WTC11 (cell line): Measurements from ENCODE around the gene STARD10. TPM values are rescaled to one million over a fixed set of nuclear protein-coding genes. Genes with fewer than 3 reads are reported as not detected.

Source experiments
- ATAC-seq: fragments of 200-7000 bp; cut with Tn5 transposase; 2 replicates; pipeline ENCODE4 v1.10.0; 2021; ENCODE audit warnings: mild to moderate bottlenecking, moderate library complexity
- CTCF ChIA-PET: fragments of 300-600 bp; sonication (Branson Sonifier 250); formaldehyde crosslinking; loops from one replicate; lab custom pipeline; 2021; ENCODE audit warnings: antibody characterized with exemption; lab: Charles Lee
- POLR2A ChIA-PET: fragments of 350-600 bp; sonication (Branson Sonifier 250); formaldehyde crosslinking; loops from one replicate; lab custom pipeline; 2021; ENCODE audit warnings: antibody characterized with exemption; lab: Charles Lee
- DNase-seq: peaks from one replicate; pipeline ENCODE4 v3.0.0; 2021; ENCODE audit warnings: low spot score
- H3K27ac Mint-ChIP-seq: 2 replicates; pipeline ENCODE4 v1.8.0; 2021; ENCODE audit warnings: mixed read lengths
- H3K27me3 Mint-ChIP-seq: 2 replicates; pipeline ENCODE4 v1.8.0; 2021; ENCODE audit warnings: low read depth, mild to moderate bottlenecking, moderate library complexity, mixed read lengths
- H3K36me3 Mint-ChIP-seq: 2 replicates; pipeline ENCODE4 v1.8.0; 2021; ENCODE audit warnings: mixed read lengths
- H3K4me1 Mint-ChIP-seq: 2 replicates; pipeline ENCODE4 v1.8.0; 2022; ENCODE audit warnings: mixed read lengths
- H3K4me3 Mint-ChIP-seq: 2 replicates; pipeline ENCODE4 v1.8.0; 2021; ENCODE audit warnings: mild to moderate bottlenecking, moderate library complexity, mixed read lengths
- H3K9me3 Mint-ChIP-seq: 2 replicates; pipeline ENCODE4 v1.8.0; 2021; ENCODE audit warnings: mixed read lengths
- CREB1 ChIP-seq: sonication (generic); formaldehyde crosslinking; IDR thresholded peaks from 2 replicates; pipeline ENCODE4 v1.8.0; 2023; ENCODE audit warnings: mild to moderate bottlenecking, missing genetic modification reagents
- ELF4 ChIP-seq: sonication (generic); formaldehyde crosslinking; IDR thresholded peaks from 2 replicates; pipeline ENCODE4 v1.8.1; 2022; ENCODE audit warnings: low read depth, mild to moderate bottlenecking, moderate library complexity, missing genetic modification reagents
- ESRRA ChIP-seq: sonication (generic); formaldehyde crosslinking; IDR thresholded peaks from 2 replicates; pipeline ENCODE4 v1.8.1; 2022; ENCODE audit warnings: mild to moderate bottlenecking, missing genetic modification reagents, borderline replicate concordance
- HMGA2 ChIP-seq: fragments of 250-450 bp; sonication (Bioruptor Pico); IDR thresholded peaks from 2 replicates; pipeline ENCODE4 v1.4.0; 2021; ENCODE audit warnings: mild to moderate bottlenecking, moderate library complexity
- NFE2L1 ChIP-seq: sonication (generic); formaldehyde crosslinking; IDR thresholded peaks from 2 replicates; pipeline ENCODE4 v1.8.1; 2023; ENCODE audit warnings: missing genetic modification reagents
- NR1H2 ChIP-seq: sonication (generic); formaldehyde crosslinking; IDR thresholded peaks from 2 replicates; pipeline ENCODE4 v1.9.0; 2021; ENCODE audit warnings: mild to moderate bottlenecking, moderate library complexity, missing genetic modification reagents
- NR2C2 ChIP-seq: sonication (generic); formaldehyde crosslinking; IDR thresholded peaks from 2 replicates; pipeline ENCODE4 v1.8.0; 2022; ENCODE audit warnings: mild to moderate bottlenecking, missing genetic modification reagents
- SOX15 ChIP-seq: fragments of 250-450 bp; sonication (Bioruptor Pico); IDR thresholded peaks from 2 replicates; pipeline ENCODE4 v1.9.0; 2021; ENCODE audit warnings: mild to moderate bottlenecking
- TEAD1 ChIP-seq: sonication (generic); formaldehyde crosslinking; IDR thresholded peaks from 2 replicates; pipeline ENCODE4 v1.8.0; 2022; ENCODE audit warnings: mild to moderate bottlenecking, missing genetic modification reagents
- ZNF232 ChIP-seq: sonication (generic); formaldehyde crosslinking; IDR thresholded peaks from 2 replicates; pipeline ENCODE4 v1.8.0; 2022; ENCODE audit warnings: mild to moderate bottlenecking, missing genetic modification reagents
- ZNF263 ChIP-seq: sonication (generic); formaldehyde crosslinking; IDR thresholded peaks from 2 replicates; pipeline ENCODE4 v1.8.1; 2022; ENCODE audit warnings: low read depth, mild to moderate bottlenecking, moderate library complexity, missing genetic modification reagents
- ZNF416 ChIP-seq: fragments of 250-450 bp; sonication (Bioruptor Pico); IDR thresholded peaks from 2 replicates; pipeline ENCODE4 v1.9.0; 2021; ENCODE audit warnings: mild to moderate bottlenecking, inconsistent platforms
- ZNF423 ChIP-seq: fragments of 250-450 bp; sonication (Bioruptor Pico); IDR thresholded peaks from 2 replicates; pipeline ENCODE4 v2.1.2; 2022; ENCODE audit warnings: mild to moderate bottlenecking, moderate library complexity
- ZNF671 ChIP-seq: fragments of 250-450 bp; sonication (Bioruptor Pico); IDR thresholded peaks from 2 replicates; pipeline ENCODE4 v1.8.0; 2021; ENCODE audit warnings: mild to moderate bottlenecking
- total RNA-seq: library from RNA; stranded (reverse); gene quantifications from 3 replicates; pipeline ENCODE4 v1.2.3, GENCODE V29; 2021
- TF ChIP-seq, protein P1 (sequence below): fragments of 200-600 bp; IDR thresholded peaks from 2 replicates; pipeline ENCODE4 v1.8.0; 2022; ENCODE audit warnings: antibody characterized with exemption
- TF ChIP-seq, protein P2 (sequence below): sonication (generic); formaldehyde crosslinking; IDR thresholded peaks from 2 replicates; pipeline ENCODE4 v1.8.1; 2022; ENCODE audit warnings: low read depth, missing genetic modification reagents, borderline replicate concordance
- TF ChIP-seq, protein P3 (sequence below): sonication (generic); formaldehyde crosslinking; IDR thresholded peaks from 2 replicates; pipeline ENCODE4 v1.8.0; 2022; ENCODE audit warnings: mild to moderate bottlenecking, missing genetic modification reagents
- TF ChIP-seq, protein P4 (sequence below): fragments of 250-450 bp; sonication (Bioruptor Pico); IDR thresholded peaks from 2 replicates; pipeline ENCODE4 v1.9.0; 2021; ENCODE audit warnings: mild to moderate bottlenecking
- TF ChIP-seq, protein P5 (sequence below): sonication (generic); formaldehyde crosslinking; IDR thresholded peaks from 2 replicates; pipeline ENCODE4 v1.8.1; 2023; ENCODE audit warnings: mild to moderate bottlenecking, moderate library complexity, missing genetic modification reagents
- TF ChIP-seq, protein P6 (sequence below): fragments of 250-450 bp; sonication (Bioruptor Pico); IDR thresholded peaks from 2 replicates; pipeline ENCODE4 v1.9.0; 2021; ENCODE audit warnings: mild to moderate bottlenecking, borderline replicate concordance
- TF ChIP-seq, protein P7 (sequence below): sonication (generic); formaldehyde crosslinking; IDR thresholded peaks from 2 replicates; pipeline ENCODE4 v1.8.1; 2022; ENCODE audit warnings: low read depth, mild to moderate bottlenecking, moderate library complexity, missing genetic modification reagents, borderline replicate concordance

Gene STARD10
- total RNA-seq, 1 experiment from 2014 or later: 32.0 TPM

DNA sequence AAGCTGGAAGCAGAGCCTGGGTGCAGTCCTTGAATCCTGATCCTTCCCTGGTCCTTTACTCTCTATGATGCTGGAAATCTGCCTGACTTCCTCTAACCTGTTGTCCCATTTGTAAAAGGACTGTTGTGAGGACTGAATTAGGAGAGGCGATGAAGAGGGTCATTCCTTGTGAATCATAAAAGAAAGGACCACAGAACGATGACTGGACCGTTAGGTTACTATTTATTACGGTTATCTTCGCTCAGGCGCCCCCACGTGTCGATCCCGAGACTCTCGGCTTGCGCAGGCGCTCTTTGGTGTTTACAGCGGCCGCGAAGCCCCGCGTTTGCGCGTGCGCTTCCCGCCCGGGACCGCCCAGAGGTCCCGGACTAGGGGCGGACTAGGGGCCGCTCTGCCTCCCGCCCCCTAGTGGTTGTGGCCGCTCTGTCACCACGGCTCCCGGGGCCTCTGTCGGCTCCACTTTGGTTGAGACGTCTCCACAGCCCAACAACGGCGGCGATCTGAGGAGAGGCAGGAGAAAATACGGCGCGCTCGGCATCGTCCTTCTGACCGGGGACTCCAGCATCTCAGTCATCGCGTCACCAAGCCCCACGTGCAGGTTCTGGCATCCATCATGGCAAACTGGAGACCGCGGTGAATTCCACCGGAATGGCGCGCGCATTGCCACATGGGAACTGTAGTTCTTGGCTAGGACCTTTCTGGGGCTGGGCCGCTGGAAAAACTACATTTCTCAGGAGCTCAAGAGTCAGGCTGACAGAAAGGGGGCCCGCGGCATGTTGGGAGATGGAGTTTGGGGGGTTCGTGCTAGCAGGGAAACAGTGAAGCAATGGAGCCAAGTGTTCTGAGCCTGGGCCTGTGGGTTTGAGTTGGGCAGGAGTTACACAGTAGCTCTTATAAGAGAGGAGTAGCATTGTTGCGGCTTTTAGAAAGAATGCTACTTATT lies at the start of gene STARD10 (continued):
- TF ChIP-seq, protein P1, sequence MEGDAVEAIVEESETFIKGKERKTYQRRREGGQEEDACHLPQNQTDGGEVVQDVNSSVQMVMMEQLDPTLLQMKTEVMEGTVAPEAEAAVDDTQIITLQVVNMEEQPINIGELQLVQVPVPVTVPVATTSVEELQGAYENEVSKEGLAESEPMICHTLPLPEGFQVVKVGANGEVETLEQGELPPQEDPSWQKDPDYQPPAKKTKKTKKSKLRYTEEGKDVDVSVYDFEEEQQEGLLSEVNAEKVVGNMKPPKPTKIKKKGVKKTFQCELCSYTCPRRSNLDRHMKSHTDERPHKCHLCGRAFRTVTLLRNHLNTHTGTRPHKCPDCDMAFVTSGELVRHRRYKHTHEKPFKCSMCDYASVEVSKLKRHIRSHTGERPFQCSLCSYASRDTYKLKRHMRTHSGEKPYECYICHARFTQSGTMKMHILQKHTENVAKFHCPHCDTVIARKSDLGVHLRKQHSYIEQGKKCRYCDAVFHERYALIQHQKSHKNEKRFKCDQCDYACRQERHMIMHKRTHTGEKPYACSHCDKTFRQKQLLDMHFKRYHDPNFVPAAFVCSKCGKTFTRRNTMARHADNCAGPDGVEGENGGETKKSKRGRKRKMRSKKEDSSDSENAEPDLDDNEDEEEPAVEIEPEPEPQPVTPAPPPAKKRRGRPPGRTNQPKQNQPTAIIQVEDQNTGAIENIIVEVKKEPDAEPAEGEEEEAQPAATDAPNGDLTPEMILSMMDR: peak; percentile 92

DNA sequence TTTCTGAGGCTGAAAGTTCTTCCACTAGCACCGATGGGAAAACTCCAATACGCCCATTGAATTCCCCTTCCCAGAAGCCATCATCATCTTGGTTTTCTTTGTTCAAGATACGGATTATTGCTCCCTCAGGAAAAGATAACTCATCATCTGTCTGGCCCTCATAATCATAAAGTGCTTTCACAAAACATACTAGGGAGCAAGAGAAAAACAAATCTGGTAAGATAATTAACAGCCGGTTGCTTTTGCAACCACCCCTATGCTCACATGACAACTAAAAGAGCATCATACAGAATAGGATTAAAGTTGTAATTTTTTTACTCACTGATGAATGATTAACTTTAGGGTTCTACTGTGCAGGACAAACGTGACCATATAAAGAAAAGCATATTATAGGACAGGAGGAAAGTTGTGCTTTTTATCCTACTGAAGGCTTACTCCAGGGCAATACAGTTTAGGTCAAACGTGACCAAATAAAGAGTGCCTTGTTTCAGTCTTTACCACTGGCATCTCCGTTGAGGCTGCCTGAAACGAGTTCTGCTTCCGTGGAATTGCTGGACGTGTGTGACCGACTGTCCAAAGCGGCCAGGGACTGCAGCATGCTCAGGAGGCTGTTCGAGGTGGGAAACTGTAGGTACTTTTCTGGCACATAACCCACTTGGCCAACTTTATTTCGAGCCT lies 48.9 kb upstream of the STARD10 start:
- H3K36me3 Mint-ChIP-seq: no peaks in the 10 kb centered on the region
- H3K4me1 Mint-ChIP-seq: no peaks in the 10 kb centered on the region
- no peak overlapping the region for H3K4me3 Mint-ChIP-seq
- ATAC-seq (no peak), DNase-seq (no peak)
- H3K9me3 Mint-ChIP-seq: no peaks in the 10 kb centered on the region
- CTCF ChIA-PET: no interaction called here
- no peaks in the 10 kb centered on the region for H3K27me3 Mint-ChIP-seq
- TF ChIP-seq, protein P2, sequence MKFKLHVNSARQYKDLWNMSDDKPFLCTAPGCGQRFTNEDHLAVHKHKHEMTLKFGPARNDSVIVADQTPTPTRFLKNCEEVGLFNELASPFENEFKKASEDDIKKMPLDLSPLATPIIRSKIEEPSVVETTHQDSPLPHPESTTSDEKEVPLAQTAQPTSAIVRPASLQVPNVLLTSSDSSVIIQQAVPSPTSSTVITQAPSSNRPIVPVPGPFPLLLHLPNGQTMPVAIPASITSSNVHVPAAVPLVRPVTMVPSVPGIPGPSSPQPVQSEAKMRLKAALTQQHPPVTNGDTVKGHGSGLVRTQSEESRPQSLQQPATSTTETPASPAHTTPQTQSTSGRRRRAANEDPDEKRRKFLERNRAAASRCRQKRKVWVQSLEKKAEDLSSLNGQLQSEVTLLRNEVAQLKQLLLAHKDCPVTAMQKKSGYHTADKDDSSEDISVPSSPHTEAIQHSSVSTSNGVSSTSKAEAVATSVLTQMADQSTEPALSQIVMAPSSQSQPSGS (CRISPR knock-in tag): no peak
- TF ChIP-seq HMGA2 (CRISPR knock-in tag): no peak
- no peak for TF ChIP-seq NR1H2 (CRISPR knock-in tag)
- TF ChIP-seq SOX15: no peak
- TF ChIP-seq, protein P3, sequence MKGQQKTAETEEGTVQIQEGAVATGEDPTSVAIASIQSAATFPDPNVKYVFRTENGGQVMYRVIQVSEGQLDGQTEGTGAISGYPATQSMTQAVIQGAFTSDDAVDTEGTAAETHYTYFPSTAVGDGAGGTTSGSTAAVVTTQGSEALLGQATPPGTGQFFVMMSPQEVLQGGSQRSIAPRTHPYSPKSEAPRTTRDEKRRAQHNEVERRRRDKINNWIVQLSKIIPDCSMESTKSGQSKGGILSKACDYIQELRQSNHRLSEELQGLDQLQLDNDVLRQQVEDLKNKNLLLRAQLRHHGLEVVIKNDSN (CRISPR knock-in tag): no peak
- no peak for TF ChIP-seq ZNF232
- TF ChIP-seq NR2C2 (CRISPR knock-in tag): no peak
- no peak for TF ChIP-seq ESRRA (CRISPR knock-in tag)
- TF ChIP-seq ELF4 (CRISPR knock-in tag): no peak
- TF ChIP-seq, protein P4, sequence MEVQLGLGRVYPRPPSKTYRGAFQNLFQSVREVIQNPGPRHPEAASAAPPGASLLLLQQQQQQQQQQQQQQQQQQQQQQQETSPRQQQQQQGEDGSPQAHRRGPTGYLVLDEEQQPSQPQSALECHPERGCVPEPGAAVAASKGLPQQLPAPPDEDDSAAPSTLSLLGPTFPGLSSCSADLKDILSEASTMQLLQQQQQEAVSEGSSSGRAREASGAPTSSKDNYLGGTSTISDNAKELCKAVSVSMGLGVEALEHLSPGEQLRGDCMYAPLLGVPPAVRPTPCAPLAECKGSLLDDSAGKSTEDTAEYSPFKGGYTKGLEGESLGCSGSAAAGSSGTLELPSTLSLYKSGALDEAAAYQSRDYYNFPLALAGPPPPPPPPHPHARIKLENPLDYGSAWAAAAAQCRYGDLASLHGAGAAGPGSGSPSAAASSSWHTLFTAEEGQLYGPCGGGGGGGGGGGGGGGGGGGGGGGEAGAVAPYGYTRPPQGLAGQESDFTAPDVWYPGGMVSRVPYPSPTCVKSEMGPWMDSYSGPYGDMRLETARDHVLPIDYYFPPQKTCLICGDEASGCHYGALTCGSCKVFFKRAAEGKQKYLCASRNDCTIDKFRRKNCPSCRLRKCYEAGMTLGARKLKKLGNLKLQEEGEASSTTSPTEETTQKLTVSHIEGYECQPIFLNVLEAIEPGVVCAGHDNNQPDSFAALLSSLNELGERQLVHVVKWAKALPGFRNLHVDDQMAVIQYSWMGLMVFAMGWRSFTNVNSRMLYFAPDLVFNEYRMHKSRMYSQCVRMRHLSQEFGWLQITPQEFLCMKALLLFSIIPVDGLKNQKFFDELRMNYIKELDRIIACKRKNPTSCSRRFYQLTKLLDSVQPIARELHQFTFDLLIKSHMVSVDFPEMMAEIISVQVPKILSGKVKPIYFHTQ (CRISPR knock-in tag): no peak
- TF ChIP-seq ZNF263 (CRISPR knock-in tag): no peak
- TF ChIP-seq TEAD1 (CRISPR knock-in tag): no peak
- TF ChIP-seq ZNF671 (CRISPR knock-in tag): no peak
- TF ChIP-seq, protein P5, sequence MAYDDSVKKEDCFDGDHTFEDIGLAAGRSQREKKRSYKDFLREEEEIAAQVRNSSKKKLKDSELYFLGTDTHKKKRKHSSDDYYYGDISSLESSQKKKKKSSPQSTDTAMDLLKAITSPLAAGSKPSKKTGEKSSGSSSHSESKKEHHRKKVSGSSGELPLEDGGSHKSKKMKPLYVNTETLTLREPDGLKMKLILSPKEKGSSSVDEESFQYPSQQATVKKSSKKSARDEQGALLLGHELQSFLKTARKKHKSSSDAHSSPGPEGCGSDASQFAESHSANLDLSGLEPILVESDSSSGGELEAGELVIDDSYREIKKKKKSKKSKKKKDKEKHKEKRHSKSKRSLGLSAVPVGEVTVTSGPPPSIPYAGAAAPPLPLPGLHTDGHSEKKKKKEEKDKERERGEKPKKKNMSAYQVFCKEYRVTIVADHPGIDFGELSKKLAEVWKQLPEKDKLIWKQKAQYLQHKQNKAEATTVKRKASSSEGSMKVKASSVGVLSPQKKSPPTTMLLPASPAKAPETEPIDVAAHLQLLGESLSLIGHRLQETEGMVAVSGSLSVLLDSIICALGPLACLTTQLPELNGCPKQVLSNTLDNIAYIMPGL (CRISPR knock-in tag): no peak
- no peak for TF ChIP-seq ZNF423 (CRISPR knock-in tag)
- TF ChIP-seq, protein P6, sequence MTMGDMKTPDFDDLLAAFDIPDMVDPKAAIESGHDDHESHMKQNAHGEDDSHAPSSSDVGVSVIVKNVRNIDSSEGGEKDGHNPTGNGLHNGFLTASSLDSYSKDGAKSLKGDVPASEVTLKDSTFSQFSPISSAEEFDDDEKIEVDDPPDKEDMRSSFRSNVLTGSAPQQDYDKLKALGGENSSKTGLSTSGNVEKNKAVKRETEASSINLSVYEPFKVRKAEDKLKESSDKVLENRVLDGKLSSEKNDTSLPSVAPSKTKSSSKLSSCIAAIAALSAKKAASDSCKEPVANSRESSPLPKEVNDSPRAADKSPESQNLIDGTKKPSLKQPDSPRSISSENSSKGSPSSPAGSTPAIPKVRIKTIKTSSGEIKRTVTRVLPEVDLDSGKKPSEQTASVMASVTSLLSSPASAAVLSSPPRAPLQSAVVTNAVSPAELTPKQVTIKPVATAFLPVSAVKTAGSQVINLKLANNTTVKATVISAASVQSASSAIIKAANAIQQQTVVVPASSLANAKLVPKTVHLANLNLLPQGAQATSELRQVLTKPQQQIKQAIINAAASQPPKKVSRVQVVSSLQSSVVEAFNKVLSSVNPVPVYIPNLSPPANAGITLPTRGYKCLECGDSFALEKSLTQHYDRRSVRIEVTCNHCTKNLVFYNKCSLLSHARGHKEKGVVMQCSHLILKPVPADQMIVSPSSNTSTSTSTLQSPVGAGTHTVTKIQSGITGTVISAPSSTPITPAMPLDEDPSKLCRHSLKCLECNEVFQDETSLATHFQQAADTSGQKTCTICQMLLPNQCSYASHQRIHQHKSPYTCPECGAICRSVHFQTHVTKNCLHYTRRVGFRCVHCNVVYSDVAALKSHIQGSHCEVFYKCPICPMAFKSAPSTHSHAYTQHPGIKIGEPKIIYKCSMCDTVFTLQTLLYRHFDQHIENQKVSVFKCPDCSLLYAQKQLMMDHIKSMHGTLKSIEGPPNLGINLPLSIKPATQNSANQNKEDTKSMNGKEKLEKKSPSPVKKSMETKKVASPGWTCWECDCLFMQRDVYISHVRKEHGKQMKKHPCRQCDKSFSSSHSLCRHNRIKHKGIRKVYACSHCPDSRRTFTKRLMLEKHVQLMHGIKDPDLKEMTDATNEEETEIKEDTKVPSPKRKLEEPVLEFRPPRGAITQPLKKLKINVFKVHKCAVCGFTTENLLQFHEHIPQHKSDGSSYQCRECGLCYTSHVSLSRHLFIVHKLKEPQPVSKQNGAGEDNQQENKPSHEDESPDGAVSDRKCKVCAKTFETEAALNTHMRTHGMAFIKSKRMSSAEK (CRISPR knock-in tag): no peak
- no peak for TF ChIP-seq ZNF416 (CRISPR knock-in tag)
- TF ChIP-seq NFE2L1 (CRISPR knock-in tag): no peak
- no peak for TF ChIP-seq CREB1 (CRISPR knock-in tag)
- TF ChIP-seq, protein P7, sequence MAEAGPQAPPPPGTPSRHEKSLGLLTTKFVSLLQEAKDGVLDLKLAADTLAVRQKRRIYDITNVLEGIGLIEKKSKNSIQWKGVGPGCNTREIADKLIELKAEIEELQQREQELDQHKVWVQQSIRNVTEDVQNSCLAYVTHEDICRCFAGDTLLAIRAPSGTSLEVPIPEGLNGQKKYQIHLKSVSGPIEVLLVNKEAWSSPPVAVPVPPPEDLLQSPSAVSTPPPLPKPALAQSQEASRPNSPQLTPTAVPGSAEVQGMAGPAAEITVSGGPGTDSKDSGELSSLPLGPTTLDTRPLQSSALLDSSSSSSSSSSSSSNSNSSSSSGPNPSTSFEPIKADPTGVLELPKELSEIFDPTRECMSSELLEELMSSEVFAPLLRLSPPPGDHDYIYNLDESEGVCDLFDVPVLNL: no peak
- H3K27ac Mint-ChIP-seq: no peak overlapping the region
- POLR2A ChIA-PET: no interaction called here
